Mucosa of descending colon (tissue), 3 donors: ENCODE results near the gene DDX27. TPM values are rescaled to one million over a fixed set of nuclear protein-coding genes. Genes with fewer than 3 reads are reported as not detected.

ENCODE experiments used
- ATAC-seq: fragments of 200-7000 bp; cut with Tn5 transposase; one replicate; pipeline ENCODE4 v1.9.1; 2020; ENCODE audit warnings: mild to moderate bottlenecking, moderate library complexity
- DNase-seq, 3 donors: peaks; one replicate each; pipeline ENCODE4 v3.0.0-alpha.2; 2020
- H3K36me3 ChIP-seq: fragments of 200-600 bp; one replicate; pipeline ENCODE4 v1.8.0; 2021; ENCODE audit warnings: low read depth, mild to moderate bottlenecking
- H3K4me1 ChIP-seq: fragments of 200-600 bp; one replicate; pipeline ENCODE4 v1.8.0; 2021; ENCODE audit warnings: low read depth, mild to moderate bottlenecking
- H3K4me3 ChIP-seq: fragments of 200-600 bp; one replicate; pipeline ENCODE4 v1.8.0; 2021; ENCODE audit warnings: mild to moderate bottlenecking
- H3K9me3 ChIP-seq: fragments of 200-600 bp; one replicate; pipeline ENCODE4 v1.8.0; 2021; ENCODE audit warnings: mild to moderate bottlenecking
- intact Hi-C, 2 donors: fragments of 100-400 bp; cut with DNase I in 1 of 2; cut with micrococcal nuclease in 1 of 2; formaldehyde crosslinking; loops; one replicate each; pipeline versions ENCODE4 v1.11.0 to v1.11.1; 2022; cut with DNase I, micrococcal nuclease
- total RNA-seq, 3 donors: library from RNA; stranded (reverse); fragmentation: NEBNext Ultra II Directional in 2 of 3; extraction: Animal tissue kit (Norgen Biotek cat#: 25700) in 2 of 3; gene quantifications; one replicate each; pipeline versions ENCODE4 v1.2.1 to v1.2.4, GENCODE V29; 2021 to 2023
- TF ChIP-seq, protein P1 (sequence below): fragments of 200-600 bp; IDR thresholded peaks from one replicate; pipeline ENCODE4 v1.8.0; 2022; ENCODE audit warnings: antibody characterized with exemption, mild to moderate bottlenecking
- donor health status: DM: no; HTN: no; CAD: no; lungs with moderate emphysema.
- donor health status: DM: no; HTN: no; CAD: no.
- donor health status: DM: no; HTN: yes; CAD: no.

Gene DDX27
- total RNA-seq, 3 donors from 2014 or later = 27.1 to 32.8 (median 32.5) TPM

- DNase-seq = no peak
- H3K4me3 ChIP-seq = no peak overlapping the region
These were observed 6.7 kb downstream of the DDX27 start for GRCh38 chr20:49225896-49226295.

GRCh38 chr20:49228676-49229075 lies 9.5 kb downstream of the DDX27 start:
- DNase-seq = no peak
- no peak for ATAC-seq
- intact Hi-C loops = no loop called here
- Histone ChIP-seq H3K36me3 (peaks cover 15% of the 10 kb centered on the region), H3K4me3 (no peak overlapping the region), H3K4me1 (no peaks in the 10 kb centered on the region), H3K9me3 (no peaks in the 10 kb centered on the region)
- TF ChIP-seq, protein P1, sequence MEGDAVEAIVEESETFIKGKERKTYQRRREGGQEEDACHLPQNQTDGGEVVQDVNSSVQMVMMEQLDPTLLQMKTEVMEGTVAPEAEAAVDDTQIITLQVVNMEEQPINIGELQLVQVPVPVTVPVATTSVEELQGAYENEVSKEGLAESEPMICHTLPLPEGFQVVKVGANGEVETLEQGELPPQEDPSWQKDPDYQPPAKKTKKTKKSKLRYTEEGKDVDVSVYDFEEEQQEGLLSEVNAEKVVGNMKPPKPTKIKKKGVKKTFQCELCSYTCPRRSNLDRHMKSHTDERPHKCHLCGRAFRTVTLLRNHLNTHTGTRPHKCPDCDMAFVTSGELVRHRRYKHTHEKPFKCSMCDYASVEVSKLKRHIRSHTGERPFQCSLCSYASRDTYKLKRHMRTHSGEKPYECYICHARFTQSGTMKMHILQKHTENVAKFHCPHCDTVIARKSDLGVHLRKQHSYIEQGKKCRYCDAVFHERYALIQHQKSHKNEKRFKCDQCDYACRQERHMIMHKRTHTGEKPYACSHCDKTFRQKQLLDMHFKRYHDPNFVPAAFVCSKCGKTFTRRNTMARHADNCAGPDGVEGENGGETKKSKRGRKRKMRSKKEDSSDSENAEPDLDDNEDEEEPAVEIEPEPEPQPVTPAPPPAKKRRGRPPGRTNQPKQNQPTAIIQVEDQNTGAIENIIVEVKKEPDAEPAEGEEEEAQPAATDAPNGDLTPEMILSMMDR = no peak

More at GRCh38 chr20:49225896-49226295, 6.7 kb downstream of the DDX27 start:
- ATAC-seq = no peak
- no peaks in the 10 kb centered on the region for H3K4me1 ChIP-seq
- H3K9me3 ChIP-seq = no peaks in the 10 kb centered on the region
- TF ChIP-seq, protein P1 = no peak
- intact Hi-C loops = no loop called here
- H3K36me3 ChIP-seq = peaks cover 23% of the 10 kb centered on the region

- TF ChIP-seq, protein P1 = no peak
- intact Hi-C loops = no loop called here
- ATAC-seq (no peak), DNase-seq (no peak)
- Histone ChIP-seq H3K36me3 (peaks cover 19% of the 10 kb centered on the region), H3K4me3 (no peak overlapping the region), H3K4me1 (no peaks in the 10 kb centered on the region), H3K9me3 (no peaks in the 10 kb centered on the region)
These were observed 10.2 kb downstream of the DDX27 start for GRCh38 chr20:49229381-49229780.

- ATAC-seq (no peak), DNase-seq (no peak)
- Histone ChIP-seq H3K9me3 (no peaks in the 10 kb centered on the region), H3K4me1 (no peaks in the 10 kb centered on the region), H3K36me3 (peaks cover 24% of the 10 kb centered on the region), H3K4me3 (no peak overlapping the region)
- intact Hi-C loops = no loop called here
- TF ChIP-seq, protein P1 = no peak
These were observed 10.8 kb downstream of the DDX27 start for GRCh38 chr20:49230021-49230420.

GRCh38 chr20:49230561-49231133 lies 11.4 kb downstream of the DDX27 start:
- no peaks in the 10 kb centered on the region for H3K9me3 ChIP-seq
- DNase-seq (peak in 1 of 3 donors; percentile 16), ATAC-seq (peak; percentile 58)
- TF ChIP-seq, protein P1 = no peak
- no peaks in the 10 kb centered on the region for H3K4me1 ChIP-seq
- H3K4me3 ChIP-seq = no peak overlapping the region
- intact Hi-C loops = no loop called here
- H3K36me3 ChIP-seq = peaks cover 24% of the 10 kb centered on the region

DNA sequence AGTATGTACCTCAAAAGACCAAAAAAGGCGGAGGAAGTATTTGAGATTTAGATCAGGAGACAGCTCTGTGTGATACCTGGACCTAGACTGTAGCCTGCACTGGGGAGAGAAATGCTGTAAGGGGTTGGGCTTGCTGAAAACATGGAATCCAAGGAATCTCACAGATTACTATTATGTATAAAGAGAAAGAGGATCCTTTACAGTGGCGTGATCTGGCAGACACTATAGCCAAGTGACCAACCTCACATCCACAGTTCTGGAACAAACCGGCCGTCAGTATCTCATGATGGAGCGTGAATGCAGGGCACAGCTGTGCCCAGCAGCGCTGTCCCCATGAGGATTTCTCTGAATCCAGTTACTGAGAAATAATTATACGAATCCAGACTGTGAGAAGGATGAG lies 12.3 kb downstream of the DDX27 start:
- Histone ChIP-seq H3K9me3 (no peaks in the 10 kb centered on the region), H3K36me3 (peaks cover 24% of the 10 kb centered on the region), H3K4me1 (no peaks in the 10 kb centered on the region), H3K4me3 (no peak overlapping the region)
- ATAC-seq (no peak), DNase-seq (no peak)
- intact Hi-C loops = no loop called here
- TF ChIP-seq, protein P1 = no peak
